Keratinocyte (primary cell): ENCODE data around the gene SH3RF1. TPM values are rescaled to one million over a fixed set of nuclear protein-coding genes. Genes with fewer than 3 reads are reported as not detected.
A peak's percentile ranks its signal among the peaks of the same experiment; 100 is the strongest.

Experiments used
- DNase-seq: peaks from one replicate; pipeline ENCODE4 v3.0.0-alpha.2; 2011; ENCODE audit warnings: low read depth, missing footprints, low spot score
- FAIRE-seq: peaks from 2 replicates; lab custom pipeline; 2011; peaks lifted over from hg19 to GRCh38; lab: Jason Lieb, UNC
- H2AFZ ChIP-seq: 2 replicates; pipeline ENCODE4 v1.6.0; 2012; ENCODE audit warnings: low read length, control low read depth, inconsistent platforms; ENCODE audit not compliant: control insufficient read depth
- H3K27ac ChIP-seq: 2 replicates; pipeline ENCODE4 v1.5.1; 2011; ENCODE audit warnings: low read length; ENCODE audit not compliant: control insufficient read depth, insufficient read depth
- H3K27me3 ChIP-seq: 3 replicates; pipeline ENCODE4 v1.6.0; 2011; ENCODE audit warnings: low read length; ENCODE audit not compliant: control insufficient read depth, insufficient read depth; ENCODE audit errors: extremely low read depth
- H3K36me3 ChIP-seq, 2 experiments: 2 replicates in 1 of 2; 3 replicates in 1 of 2; pipeline ENCODE4 v1.5.1; 2011; ENCODE audit warnings: low read length in 2 of 2, mild to moderate bottlenecking in 1 of 2; ENCODE audit not compliant: control insufficient read depth in 2 of 2, insufficient read depth in 2 of 2; ENCODE audit errors: extremely low read depth in 1 of 2
- H3K4me1 ChIP-seq: 3 replicates; pipeline ENCODE4 v1.5.1; 2011; ENCODE audit warnings: low read length; ENCODE audit not compliant: control insufficient read depth, insufficient read depth; ENCODE audit errors: extremely low read depth
- H3K4me2 ChIP-seq: 3 replicates; pipeline ENCODE4 v1.6.0; 2011; ENCODE audit warnings: low read depth, low read length; ENCODE audit not compliant: control insufficient read depth, insufficient read depth; ENCODE audit errors: extremely low read depth
- H3K4me3 ChIP-seq, 3 experiments: fragments of 200-600 bp in 1 of 3; sonication (generic) in 1 of 3; 2 replicates in 2 of 3; 3 replicates in 1 of 3; pipeline ENCODE4 v1.5.1; 2011 to 2016; ENCODE audit warnings: low read length in 3 of 3, mild to moderate bottlenecking in 3 of 3, control low read depth in 2 of 3, inconsistent platforms in 1 of 3, low read depth in 1 of 3, mixed read lengths in 1 of 3, mixed run types in 1 of 3, moderate library complexity in 1 of 3; ENCODE audit not compliant: control insufficient read depth in 2 of 3, insufficient read depth in 2 of 3; ENCODE audit errors: extremely low read depth in 1 of 3
- H3K79me2 ChIP-seq: 2 replicates; pipeline ENCODE4 v1.6.0; 2012; ENCODE audit warnings: low read length; ENCODE audit not compliant: control insufficient read depth, insufficient read depth
- H3K9ac ChIP-seq: 3 replicates; pipeline ENCODE4 v1.6.0; 2011; ENCODE audit warnings: low read length; ENCODE audit not compliant: control insufficient read depth, insufficient read depth; ENCODE audit errors: extremely low read depth
- H3K9me1 ChIP-seq: 3 replicates; pipeline ENCODE4 v1.6.0; 2011; ENCODE audit warnings: low read length; ENCODE audit not compliant: control insufficient read depth, insufficient read depth; ENCODE audit errors: extremely low read depth
- H3K9me3 ChIP-seq: 2 replicates; pipeline ENCODE4 v1.5.1; 2012; ENCODE audit warnings: low read depth, low read length; ENCODE audit not compliant: control insufficient read depth
- H4K20me1 ChIP-seq: 3 replicates; pipeline ENCODE4 v1.6.0; 2011; ENCODE audit warnings: low read length; ENCODE audit not compliant: control insufficient read depth, insufficient read depth; ENCODE audit errors: extremely low read depth
- EZH2 ChIP-seq: IDR thresholded peaks from one replicate; pipeline ENCODE4 v1.6.1; 2012; ENCODE audit warnings: inconsistent platforms, mild to moderate bottlenecking, low read length, moderate library complexity
- dilution Hi-C: fragments of 300-500 bp; cut with MboI; formaldehyde crosslinking; loops from one replicate; pipeline ENCODE4 v1.7.0; 2020; ENCODE audit warnings: low sequenced_read_pairs; ENCODE audit not compliant: extremely low pct_ligation_motif_present
- polyA plus RNA-seq, 5 experiments: library from polyadenylated mRNA; depleted of rRNA in 3 of 5; stranded (reverse) in 3 of 5; stranded (forward) in 1 of 5; unstranded in 1 of 5; fragments of >200 nt; gene quantifications; 1 replicate in 1 of 5; 2 replicates in 3 of 5; 3 replicates in 1 of 5; pipeline versions ENCODE4 v1.2.1 to v1.2.3, GENCODE V29; 2011 to 2012; ENCODE audit warnings: missing spikeins in 2 of 5, low read depth in 1 of 5, low replicate concordance in 1 of 5
- TF ChIP-seq, protein P1 (sequence below), 3 experiments: IDR thresholded peaks in 1 of 3; conservative IDR thresholded peaks in 1 of 3; optimal IDR thresholded peaks in 1 of 3; 2 replicates in 2 of 3; 3 replicates in 1 of 3; pipeline versions ENCODE3 to v1.5.1; 2011; ENCODE audit warnings: low read length in 3 of 3, mild to moderate bottlenecking in 3 of 3, moderate library complexity in 2 of 3, control low read depth in 1 of 3, inconsistent platforms in 1 of 3; ENCODE audit not compliant: insufficient read depth in 2 of 3; ENCODE audit errors: extremely low read depth in 1 of 3

SH3RF1 gene
- polyA plus RNA-seq, 1 donor (not counting 4 experiments of a cell fraction or from before 2014, with no cell fraction given), result 9.5 TPM

DNA sequence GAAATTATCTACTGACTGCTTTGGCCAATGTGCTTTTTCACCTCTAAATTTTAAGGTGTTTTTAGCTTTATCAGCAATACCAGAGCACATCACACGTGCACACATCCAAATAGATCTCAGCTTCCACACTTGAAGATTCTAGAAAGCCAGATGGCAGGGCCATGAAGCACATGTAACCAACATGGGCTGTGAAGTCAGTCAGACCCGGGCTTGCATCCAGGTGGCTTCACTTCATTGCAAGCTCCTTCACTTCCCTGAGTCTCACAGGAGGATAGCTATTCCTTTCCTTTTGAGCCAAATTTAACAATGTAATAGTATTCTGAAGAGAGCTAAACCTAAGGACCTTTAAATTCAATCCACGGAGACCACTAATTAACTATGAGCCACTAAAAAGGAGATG lies 86.5 kb downstream of the SH3RF1 start:
- Histone ChIP-seq H3K4me2 (peak overlapping the region; percentile 94), H3K79me2 (peaks cover 61% of the 10 kb centered on the region), H2AFZ (no peak overlapping the region), H4K20me1 (no peaks in the 10 kb centered on the region), H3K9ac (no peak overlapping the region), H3K9me3 (no peaks in the 10 kb centered on the region), H3K27me3 (no peaks in the 10 kb centered on the region), H3K4me3 (no peak overlapping the region), H3K9me1 (peaks cover 2% of the 10 kb centered on the region), H3K4me1 (peaks cover 26% of the 10 kb centered on the region), H3K27ac (peak overlapping the region; percentile 5), H3K36me3 (no peaks in the 10 kb centered on the region)
- FAIRE-seq (peak; percentile 13), DNase-seq (no peak)
- no peak for TF ChIP-seq EZH2
- TF ChIP-seq, protein P1, sequence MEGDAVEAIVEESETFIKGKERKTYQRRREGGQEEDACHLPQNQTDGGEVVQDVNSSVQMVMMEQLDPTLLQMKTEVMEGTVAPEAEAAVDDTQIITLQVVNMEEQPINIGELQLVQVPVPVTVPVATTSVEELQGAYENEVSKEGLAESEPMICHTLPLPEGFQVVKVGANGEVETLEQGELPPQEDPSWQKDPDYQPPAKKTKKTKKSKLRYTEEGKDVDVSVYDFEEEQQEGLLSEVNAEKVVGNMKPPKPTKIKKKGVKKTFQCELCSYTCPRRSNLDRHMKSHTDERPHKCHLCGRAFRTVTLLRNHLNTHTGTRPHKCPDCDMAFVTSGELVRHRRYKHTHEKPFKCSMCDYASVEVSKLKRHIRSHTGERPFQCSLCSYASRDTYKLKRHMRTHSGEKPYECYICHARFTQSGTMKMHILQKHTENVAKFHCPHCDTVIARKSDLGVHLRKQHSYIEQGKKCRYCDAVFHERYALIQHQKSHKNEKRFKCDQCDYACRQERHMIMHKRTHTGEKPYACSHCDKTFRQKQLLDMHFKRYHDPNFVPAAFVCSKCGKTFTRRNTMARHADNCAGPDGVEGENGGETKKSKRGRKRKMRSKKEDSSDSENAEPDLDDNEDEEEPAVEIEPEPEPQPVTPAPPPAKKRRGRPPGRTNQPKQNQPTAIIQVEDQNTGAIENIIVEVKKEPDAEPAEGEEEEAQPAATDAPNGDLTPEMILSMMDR (optimal IDR thresholded peaks at IDR 0.05 in 1 of 3, IDR thresholded peaks at IDR 0.05 in 1 of 3, conservative IDR thresholded peaks at IDR 0.05 in 1 of 3; ENCODE audit: extremely low read depth in 1 of 3, insufficient read depth in 2 of 3, low read length in 3 of 3), result no peak
- dilution Hi-C loops, result no loop called here

DNA sequence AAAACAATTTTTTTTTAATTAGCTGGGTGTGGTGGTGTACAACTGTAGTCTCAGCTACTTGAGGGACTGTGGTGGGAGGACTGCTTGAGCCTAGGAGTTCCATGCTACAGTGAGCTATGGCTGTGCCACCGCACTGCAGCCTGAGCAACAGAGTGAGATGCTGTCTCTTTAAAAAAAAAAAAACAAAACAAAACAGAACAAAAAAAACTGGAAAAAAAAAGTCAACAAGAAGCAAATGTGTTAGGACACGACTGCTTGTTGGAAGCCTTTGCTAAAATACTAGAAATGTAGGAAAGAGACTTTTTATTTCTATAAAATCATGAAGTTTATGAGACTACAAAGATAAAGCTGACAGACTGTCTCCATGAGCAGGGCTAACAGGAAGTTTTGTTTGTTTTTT lies 87.2 kb downstream of the SH3RF1 start:
- Histone ChIP-seq H3K4me2 (peak overlapping the region; percentile 20), H2AFZ (no peak overlapping the region), H3K27me3 (no peaks in the 10 kb centered on the region), H3K4me3 (no peak overlapping the region), H3K9me1 (peaks cover 2% of the 10 kb centered on the region), H3K9ac (no peak overlapping the region), H4K20me1 (no peaks in the 10 kb centered on the region), H3K36me3 (no peaks in the 10 kb centered on the region), H3K79me2 (peaks cover 61% of the 10 kb centered on the region), H3K4me1 (peaks cover 26% of the 10 kb centered on the region), H3K27ac (peak overlapping the region; percentile 15), H3K9me3 (no peaks in the 10 kb centered on the region)
- DNase-seq (no peak), FAIRE-seq (no peak)
- dilution Hi-C loops, result no loop called here
- TF ChIP-seq, protein P1 (optimal IDR thresholded peaks at IDR 0.05 in 1 of 3, IDR thresholded peaks at IDR 0.05 in 1 of 3, conservative IDR thresholded peaks at IDR 0.05 in 1 of 3; ENCODE audit: extremely low read depth in 1 of 3, insufficient read depth in 2 of 3, low read length in 3 of 3), result no peak
- TF ChIP-seq EZH2, result no peak
